ENCODE measurements around the gene ABCD3. TPM values are rescaled to one million over a fixed set of nuclear protein-coding genes. Genes with fewer than 3 reads are reported as not detected.
A peak's percentile ranks its signal among the peaks of the same experiment; 100 is the strongest.

ABCD3 gene
- total and polyA plus RNA-seq, 2 donors from 2014 or later: 43.2 to 65.1 TPM

GRCh38 chr1:94530373-94530878, 112.2 kb downstream of the ABCD3 start:
- Histone ChIP-seq H3K9me3 (ENCODE audit: control insufficient read depth in 2 of 3, insufficient read depth in 1 of 3, low read length in 3 of 3) (no peaks in the 10 kb centered on the region), H3K4me3 (ENCODE audit: low read length in 3 of 3) (no peak overlapping the region), H3K36me3 (ENCODE audit: control insufficient read depth in 2 of 3, insufficient read depth in 3 of 3, low read length in 3 of 3) (peaks cover 0 to 2% (median 0%) of the 10 kb centered on the region in 3 donors), H3K9ac (ENCODE audit: low read length in 3 of 3) (no peak overlapping the region), H3K27ac (ENCODE audit: low read depth in 2 of 2, low read length in 2 of 2) (no peak overlapping the region), H3K4me1 (ENCODE audit: control insufficient read depth in 2 of 3, insufficient read depth in 2 of 3, low read depth in 1 of 3, low read length in 3 of 3) (peaks cover 0 to 2% (median 0%) of the 10 kb centered on the region in 3 donors), H3K27me3 (ENCODE audit: control insufficient read depth, insufficient read depth, low read length) (no peaks in the 10 kb centered on the region)
- DNase-seq (no peak), FAIRE-seq (no peak)
- intact Hi-C loops (cut with DNase I): no loop called here
- TF ChIP-seq, protein P1, sequence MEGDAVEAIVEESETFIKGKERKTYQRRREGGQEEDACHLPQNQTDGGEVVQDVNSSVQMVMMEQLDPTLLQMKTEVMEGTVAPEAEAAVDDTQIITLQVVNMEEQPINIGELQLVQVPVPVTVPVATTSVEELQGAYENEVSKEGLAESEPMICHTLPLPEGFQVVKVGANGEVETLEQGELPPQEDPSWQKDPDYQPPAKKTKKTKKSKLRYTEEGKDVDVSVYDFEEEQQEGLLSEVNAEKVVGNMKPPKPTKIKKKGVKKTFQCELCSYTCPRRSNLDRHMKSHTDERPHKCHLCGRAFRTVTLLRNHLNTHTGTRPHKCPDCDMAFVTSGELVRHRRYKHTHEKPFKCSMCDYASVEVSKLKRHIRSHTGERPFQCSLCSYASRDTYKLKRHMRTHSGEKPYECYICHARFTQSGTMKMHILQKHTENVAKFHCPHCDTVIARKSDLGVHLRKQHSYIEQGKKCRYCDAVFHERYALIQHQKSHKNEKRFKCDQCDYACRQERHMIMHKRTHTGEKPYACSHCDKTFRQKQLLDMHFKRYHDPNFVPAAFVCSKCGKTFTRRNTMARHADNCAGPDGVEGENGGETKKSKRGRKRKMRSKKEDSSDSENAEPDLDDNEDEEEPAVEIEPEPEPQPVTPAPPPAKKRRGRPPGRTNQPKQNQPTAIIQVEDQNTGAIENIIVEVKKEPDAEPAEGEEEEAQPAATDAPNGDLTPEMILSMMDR (IDR thresholded peaks at IDR 0.05; ENCODE audit: borderline replicate concordance, extremely low read depth, insufficient read depth): no peak

DNA sequence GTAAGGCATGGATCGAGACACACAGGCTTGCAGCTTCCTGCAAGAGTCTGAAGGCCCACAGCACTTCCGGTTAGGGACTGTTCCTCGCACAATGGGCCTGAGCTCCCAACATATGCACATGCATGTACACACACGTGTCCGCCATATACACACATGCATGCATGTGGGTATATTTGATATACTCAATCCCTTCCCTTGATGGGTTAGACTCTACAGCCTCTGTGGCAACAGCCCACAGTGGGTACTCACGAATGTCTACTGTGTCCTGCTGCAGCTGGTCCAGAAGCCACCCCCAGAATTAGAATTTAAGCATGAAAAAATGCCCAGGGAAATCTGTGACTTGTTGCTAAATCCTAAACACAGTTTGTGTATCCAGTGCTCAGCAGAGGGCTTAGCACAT, 113.5 kb downstream of the ABCD3 start:
- TF ChIP-seq, protein P1 (IDR thresholded peaks at IDR 0.05; ENCODE audit: borderline replicate concordance, extremely low read depth, insufficient read depth): no peak
- DNase-seq (no peak), FAIRE-seq (no peak)
- Histone ChIP-seq H3K27ac (ENCODE audit: low read depth in 2 of 2, low read length in 2 of 2) (no peak overlapping the region), H3K27me3 (ENCODE audit: control insufficient read depth, insufficient read depth, low read length) (no peaks in the 10 kb centered on the region), H3K36me3 (ENCODE audit: control insufficient read depth in 2 of 3, insufficient read depth in 3 of 3, low read length in 3 of 3) (peaks cover 0 to 2% (median 0%) of the 10 kb centered on the region in 3 donors), H3K9me3 (ENCODE audit: control insufficient read depth in 2 of 3, insufficient read depth in 1 of 3, low read length in 3 of 3) (no peaks in the 10 kb centered on the region), H3K4me3 (ENCODE audit: low read length in 3 of 3) (no peak overlapping the region), H3K9ac (ENCODE audit: low read length in 3 of 3) (no peak overlapping the region), H3K4me1 (ENCODE audit: control insufficient read depth in 2 of 3, insufficient read depth in 2 of 3, low read depth in 1 of 3, low read length in 3 of 3) (peaks cover 0 to 2% (median 0%) of the 10 kb centered on the region in 3 donors)
- intact Hi-C loops (cut with DNase I): no loop called here

- Histone ChIP-seq H3K4me3 (ENCODE audit: low read length in 3 of 3) (no peak overlapping the region), H3K27ac (ENCODE audit: low read depth in 2 of 2, low read length in 2 of 2) (peak overlapping the region in 1 of 2 donors; percentile 23), H3K9ac (ENCODE audit: low read length in 3 of 3) (no peak overlapping the region), H3K9me3 (ENCODE audit: control insufficient read depth in 2 of 3, insufficient read depth in 1 of 3, low read length in 3 of 3) (no peaks in the 10 kb centered on the region), H3K36me3 (ENCODE audit: control insufficient read depth in 2 of 3, insufficient read depth in 3 of 3, low read length in 3 of 3) (peaks cover 0 to 2% (median 0%) of the 10 kb centered on the region in 3 donors), H3K4me1 (ENCODE audit: control insufficient read depth in 2 of 3, insufficient read depth in 2 of 3, low read depth in 1 of 3, low read length in 3 of 3) (peaks cover 0 to 2% (median 0%) of the 10 kb centered on the region in 3 donors), H3K27me3 (ENCODE audit: control insufficient read depth, insufficient read depth, low read length) (no peaks in the 10 kb centered on the region)
- intact Hi-C loops (cut with DNase I): no loop called here
- DNase-seq (peak in 1 of 5 donors; percentile 23), FAIRE-seq (no peak)
- TF ChIP-seq, protein P1 (IDR thresholded peaks at IDR 0.05; ENCODE audit: borderline replicate concordance, extremely low read depth, insufficient read depth): no peak
Measured at GRCh38 chr1:94532077-94532476, 113.9 kb downstream of the ABCD3 start.

GRCh38 chr1:94535095-94535494, 116.9 kb downstream of the ABCD3 start:
- Histone ChIP-seq H3K9ac (ENCODE audit: low read length in 3 of 3) (no peak overlapping the region), H3K27ac (ENCODE audit: low read depth in 2 of 2, low read length in 2 of 2) (no peak overlapping the region), H3K36me3 (ENCODE audit: control insufficient read depth in 2 of 3, insufficient read depth in 3 of 3, low read length in 3 of 3) (peaks cover 0 to 2% (median 0%) of the 10 kb centered on the region in 3 donors), H3K4me3 (ENCODE audit: low read length in 3 of 3) (no peak overlapping the region), H3K9me3 (ENCODE audit: control insufficient read depth in 2 of 3, insufficient read depth in 1 of 3, low read length in 3 of 3) (no peaks in the 10 kb centered on the region), H3K27me3 (ENCODE audit: control insufficient read depth, insufficient read depth, low read length) (no peaks in the 10 kb centered on the region), H3K4me1 (ENCODE audit: control insufficient read depth in 2 of 3, insufficient read depth in 2 of 3, low read depth in 1 of 3, low read length in 3 of 3) (no peaks in the 10 kb centered on the region)
- no peak for DNase-seq
- TF ChIP-seq, protein P1 (IDR thresholded peaks at IDR 0.05; ENCODE audit: borderline replicate concordance, extremely low read depth, insufficient read depth): no peak
- intact Hi-C loops (cut with DNase I): no loop called here
- no peak for FAIRE-seq
